HG03442 (cell line): ENCODE results near the gene SERPINC1.
"Not testable (repeated sequence)": the region's sequence is repeated elsewhere in the genome, so short reads cannot be mapped to it uniquely, and the experiment has no call there.

ENCODE experiments used
- ATAC-seq: cut with Tn5 transposase; IDR thresholded peaks from one replicate; pipeline ENCODE4 v1.9.1; 2021; ENCODE audit warnings: mild to moderate bottlenecking, moderate library complexity; ENCODE audit not compliant: unreplicated experiment

SERPINC1 gene

GRCh38 chr1:173864179-173864867 is 52.8 kb downstream of the SERPINC1 start:
- ATAC-seq: no peak

- no peak for ATAC-seq
Observed at GRCh38 chr1:173863224-173864161, 53.6 kb downstream of the SERPINC1 start.

- no peak for ATAC-seq
Observed at GRCh38 chr1:173862769-173863223, 54.3 kb downstream of the SERPINC1 start.

- ATAC-seq: not testable (repeated sequence)
Observed at GRCh38 chr1:173862146-173862768, 54.9 kb downstream of the SERPINC1 start.

- ATAC-seq: no peak
Observed at GRCh38 chr1:173861731-173862145, 55.4 kb downstream of the SERPINC1 start.

- ATAC-seq: no peak
Observed at GRCh38 chr1:173860065-173860464, 57.1 kb downstream of the SERPINC1 start.

- ATAC-seq: not testable (repeated sequence)
Observed at GRCh38 chr1:173859547-173859946, 57.6 kb downstream of the SERPINC1 start.

GRCh38 chr1:173857363-173857917 is 59.7 kb downstream of the SERPINC1 start:
- ATAC-seq: no peak

GRCh38 chr1:173856903-173857302 is 60.2 kb downstream of the SERPINC1 start:
- no peak for ATAC-seq

GRCh38 chr1:173856014-173856413 is 61.1 kb downstream of the SERPINC1 start:
- ATAC-seq: no peak
